Heart left ventricle (tissue), 13 donors: Measurements from ENCODE around the gene TIGD4.

Experiments used
- CTCF ChIP-seq, 12 donors: fragments of 200-600 bp; sonication (generic) in 4 of 12; IDR thresholded peaks; one replicate each; pipeline versions ENCODE4 v1.5.0 to v1.8.0; 2018 to 2022; ENCODE audit warnings: antibody characterized with exemption in 12 of 12, mild to moderate bottlenecking in 5 of 12
- POLR2A ChIP-seq, 2 donors: fragments of 450-650 bp; IDR thresholded peaks; one replicate each; pipeline ENCODE4 v1.6.1; 2017; ENCODE audit warnings: antibody characterized with exemption in 2 of 2, mild to moderate bottlenecking in 2 of 2, moderate library complexity in 2 of 2
- donor health status: ischemic (EF 13 %, LVEDD 7.1; RV severe dilation, severe dysfunction).
- donor health status: DM: no; HTN: yes; CAD: no.
- donor health status: DM: no; HTN: no; CAD: no.
- donor health status: ischemic (EF 25% LVEDD 6.9; RV normal size, moderate dysfunction).
- donor health status: ischemic (EF 25% LVEDD 5.7; RV mildly dilated, moderate dysfunction).
- donor health status: ischemic (EF 35%, LVEDD 5.7; RV mildly dilated, moderate dysfunction).
- donor health status: nonischemic (EF 11% LVEDD 7.7; RV severe dilation, severe dysfunction).
- donor health status: DM: yes; HTN: yes; CAD: no.
- donor health status: PGD.
- donor health status: ischemic (EF 29% LVEDD 5.4; RV normal size, mild dysfunction).
- donor health status: nonischemic (EF 23%, LVEDD 6.1; RV moderate dilation, normal function).

GRCh38 chr4:152824561-152824960, 45.0 kb upstream of the TIGD4 start:
- TF ChIP-seq CTCF (IDR thresholded peaks at IDR 0.05) (no peak), POLR2A (IDR thresholded peaks at IDR 0.05) (no peak)
